HG03159 (cell line): ENCODE data around the gene IFI44L.

Experiments
- ATAC-seq: cut with Tn5 transposase; IDR thresholded peaks from one replicate; pipeline ENCODE4 v1.9.1; 2021; ENCODE audit warnings: mild to moderate bottlenecking, moderate library complexity; ENCODE audit not compliant: unreplicated experiment

Gene IFI44L

GRCh38 chr1:78687315-78687714 is 67.1 kb downstream of the IFI44L start:
- no peak for ATAC-seq

GRCh38 chr1:78687914-78688313 is 67.7 kb downstream of the IFI44L start:
- no peak for ATAC-seq

- ATAC-seq, result no peak
Observed at GRCh38 chr1:78688697-78689096, 68.4 kb downstream of the IFI44L start.

DNA sequence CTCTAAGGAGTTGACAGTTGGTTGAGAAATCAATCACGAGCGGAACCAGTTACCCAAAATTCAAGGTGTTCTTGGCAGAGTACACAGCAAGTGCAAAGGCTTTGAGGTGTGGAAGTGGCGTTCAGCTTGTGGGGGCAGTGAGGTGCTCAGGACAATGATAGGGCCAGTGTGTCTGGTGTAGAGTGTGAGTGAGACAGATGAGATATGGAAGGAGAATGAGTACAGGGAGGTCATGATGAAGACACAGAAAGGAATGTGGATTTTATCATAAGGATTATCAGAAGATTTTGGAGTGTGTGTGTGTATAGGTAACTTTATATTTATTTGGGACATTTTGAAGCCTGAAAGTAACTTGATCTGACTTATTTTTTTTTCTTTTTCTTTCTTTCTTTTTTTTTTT is 70.3 kb downstream of the IFI44L start:
- no peak for ATAC-seq

- no peak for ATAC-seq
Observed at GRCh38 chr1:78691995-78692747, 71.9 kb downstream of the IFI44L start.
